H1 (cell line): ENCODE results near the gene ABCC4. TPM values are rescaled to one million over a fixed set of nuclear protein-coding genes. Genes with fewer than 3 reads are reported as not detected.

Experiments
- BRCA1 ChIP-seq: IDR thresholded peaks from 2 replicates; pipeline ENCODE4 v1.6.1; 2012; ENCODE audit warnings: low read depth, low read length, improper control_type of control experiment
- FOSL1 ChIP-seq: IDR thresholded peaks from 2 replicates; pipeline ENCODE4 v1.6.1; 2011; ENCODE audit warnings: mild to moderate bottlenecking, low read depth, low read length, moderate library complexity; ENCODE audit not compliant: insufficient read depth
- POU5F1 ChIP-seq: IDR thresholded peaks from 2 replicates; pipeline ENCODE4 v1.6.1; 2011; ENCODE audit warnings: low read depth, mild to moderate bottlenecking, low read length, moderate library complexity
- RAD21 ChIP-seq, 2 experiments: IDR thresholded peaks in 1 of 2; conservative IDR thresholded peaks in 1 of 2; 2 replicates each; pipeline ENCODE4 v1.6.1; 2011; ENCODE audit warnings: low read depth in 2 of 2, low read length in 2 of 2, improper control_type of control experiment in 1 of 2, inconsistent platforms in 1 of 2, mild to moderate bottlenecking in 1 of 2, moderate library complexity in 1 of 2
- SP2 ChIP-seq: IDR thresholded peaks from 2 replicates; pipeline ENCODE4 v1.6.1; 2012; ENCODE audit warnings: mild to moderate bottlenecking, low read length, inconsistent platforms
- TCF12 ChIP-seq: IDR thresholded peaks from 2 replicates; pipeline ENCODE4 v1.6.1; 2011; ENCODE audit warnings: low read depth, mild to moderate bottlenecking, low read length
- polyA plus RNA-seq, 7 experiments: library from polyadenylated mRNA; depleted of rRNA in 3 of 7; stranded (reverse) in 5 of 7; unstranded in 2 of 7; fragments of >200 nt in 5 of 7; fragments of 200-250 nt in 2 of 7; gene quantifications; 1 replicate in 5 of 7; 2 replicates in 1 of 7; 4 replicates in 1 of 7; pipeline versions ENCODE4 v1.2.1 to v1.2.3, GENCODE V29; 2011 to 2013; ENCODE audit warnings: missing spikeins in 2 of 7, mixed read lengths in 2 of 7
- total RNA-seq: library from RNA; stranded (reverse); fragmentation: NEBNext Ultra II Directional; extraction: Animal tissue kit (Norgen Biotek cat#: 25700); gene quantifications from 2 replicates; pipeline ENCODE4 v1.2.1, GENCODE V29; 2021
- TF ChIP-seq, protein P1 (sequence below): fragments of 300-600 bp; sonication (generic); IDR thresholded peaks from 2 replicates; pipeline ENCODE4 v1.7.1; 2012; ENCODE audit warnings: low read length, moderate library complexity, mild to moderate bottlenecking, inconsistent platforms; ENCODE audit not compliant: insufficient replicate concordance

The ABCC4 gene
- total and polyA plus RNA-seq, 2 of the 8 experiments (the other 6 are each of a cell fraction or from before 2014, with no cell fraction given) = 4.0 to 14.1 TPM

DNA sequence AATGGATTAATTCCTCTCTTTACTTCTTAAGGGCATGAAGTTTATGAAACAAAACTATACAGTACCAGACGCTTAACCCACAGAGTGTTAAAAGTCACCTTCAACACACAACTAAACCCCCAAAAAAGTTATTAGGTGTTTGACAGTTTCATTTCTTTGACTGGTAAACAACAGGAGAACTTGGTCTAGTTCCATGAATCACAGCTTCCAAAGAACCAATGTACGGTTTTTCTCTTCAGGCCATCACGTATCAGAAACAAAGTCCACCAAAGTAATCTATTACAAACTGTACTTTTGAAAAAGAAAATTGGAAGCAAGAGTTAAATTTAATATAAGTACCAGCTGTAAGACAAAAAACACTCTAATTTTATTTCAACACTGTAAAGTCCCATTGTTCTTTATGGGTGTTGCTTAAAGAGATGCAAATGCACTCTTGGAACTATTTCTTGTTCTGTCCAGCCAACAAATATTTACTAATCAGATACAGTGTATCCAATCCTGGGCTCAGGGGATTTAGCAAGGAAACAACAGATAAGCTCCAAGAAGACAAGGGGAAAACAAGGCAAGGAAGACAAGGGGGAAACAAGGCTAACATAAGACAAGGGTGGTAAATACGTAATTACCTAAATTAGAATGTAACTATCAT, 149.2 kb downstream of the ABCC4 start (continued):
- TF ChIP-seq, protein P1, sequence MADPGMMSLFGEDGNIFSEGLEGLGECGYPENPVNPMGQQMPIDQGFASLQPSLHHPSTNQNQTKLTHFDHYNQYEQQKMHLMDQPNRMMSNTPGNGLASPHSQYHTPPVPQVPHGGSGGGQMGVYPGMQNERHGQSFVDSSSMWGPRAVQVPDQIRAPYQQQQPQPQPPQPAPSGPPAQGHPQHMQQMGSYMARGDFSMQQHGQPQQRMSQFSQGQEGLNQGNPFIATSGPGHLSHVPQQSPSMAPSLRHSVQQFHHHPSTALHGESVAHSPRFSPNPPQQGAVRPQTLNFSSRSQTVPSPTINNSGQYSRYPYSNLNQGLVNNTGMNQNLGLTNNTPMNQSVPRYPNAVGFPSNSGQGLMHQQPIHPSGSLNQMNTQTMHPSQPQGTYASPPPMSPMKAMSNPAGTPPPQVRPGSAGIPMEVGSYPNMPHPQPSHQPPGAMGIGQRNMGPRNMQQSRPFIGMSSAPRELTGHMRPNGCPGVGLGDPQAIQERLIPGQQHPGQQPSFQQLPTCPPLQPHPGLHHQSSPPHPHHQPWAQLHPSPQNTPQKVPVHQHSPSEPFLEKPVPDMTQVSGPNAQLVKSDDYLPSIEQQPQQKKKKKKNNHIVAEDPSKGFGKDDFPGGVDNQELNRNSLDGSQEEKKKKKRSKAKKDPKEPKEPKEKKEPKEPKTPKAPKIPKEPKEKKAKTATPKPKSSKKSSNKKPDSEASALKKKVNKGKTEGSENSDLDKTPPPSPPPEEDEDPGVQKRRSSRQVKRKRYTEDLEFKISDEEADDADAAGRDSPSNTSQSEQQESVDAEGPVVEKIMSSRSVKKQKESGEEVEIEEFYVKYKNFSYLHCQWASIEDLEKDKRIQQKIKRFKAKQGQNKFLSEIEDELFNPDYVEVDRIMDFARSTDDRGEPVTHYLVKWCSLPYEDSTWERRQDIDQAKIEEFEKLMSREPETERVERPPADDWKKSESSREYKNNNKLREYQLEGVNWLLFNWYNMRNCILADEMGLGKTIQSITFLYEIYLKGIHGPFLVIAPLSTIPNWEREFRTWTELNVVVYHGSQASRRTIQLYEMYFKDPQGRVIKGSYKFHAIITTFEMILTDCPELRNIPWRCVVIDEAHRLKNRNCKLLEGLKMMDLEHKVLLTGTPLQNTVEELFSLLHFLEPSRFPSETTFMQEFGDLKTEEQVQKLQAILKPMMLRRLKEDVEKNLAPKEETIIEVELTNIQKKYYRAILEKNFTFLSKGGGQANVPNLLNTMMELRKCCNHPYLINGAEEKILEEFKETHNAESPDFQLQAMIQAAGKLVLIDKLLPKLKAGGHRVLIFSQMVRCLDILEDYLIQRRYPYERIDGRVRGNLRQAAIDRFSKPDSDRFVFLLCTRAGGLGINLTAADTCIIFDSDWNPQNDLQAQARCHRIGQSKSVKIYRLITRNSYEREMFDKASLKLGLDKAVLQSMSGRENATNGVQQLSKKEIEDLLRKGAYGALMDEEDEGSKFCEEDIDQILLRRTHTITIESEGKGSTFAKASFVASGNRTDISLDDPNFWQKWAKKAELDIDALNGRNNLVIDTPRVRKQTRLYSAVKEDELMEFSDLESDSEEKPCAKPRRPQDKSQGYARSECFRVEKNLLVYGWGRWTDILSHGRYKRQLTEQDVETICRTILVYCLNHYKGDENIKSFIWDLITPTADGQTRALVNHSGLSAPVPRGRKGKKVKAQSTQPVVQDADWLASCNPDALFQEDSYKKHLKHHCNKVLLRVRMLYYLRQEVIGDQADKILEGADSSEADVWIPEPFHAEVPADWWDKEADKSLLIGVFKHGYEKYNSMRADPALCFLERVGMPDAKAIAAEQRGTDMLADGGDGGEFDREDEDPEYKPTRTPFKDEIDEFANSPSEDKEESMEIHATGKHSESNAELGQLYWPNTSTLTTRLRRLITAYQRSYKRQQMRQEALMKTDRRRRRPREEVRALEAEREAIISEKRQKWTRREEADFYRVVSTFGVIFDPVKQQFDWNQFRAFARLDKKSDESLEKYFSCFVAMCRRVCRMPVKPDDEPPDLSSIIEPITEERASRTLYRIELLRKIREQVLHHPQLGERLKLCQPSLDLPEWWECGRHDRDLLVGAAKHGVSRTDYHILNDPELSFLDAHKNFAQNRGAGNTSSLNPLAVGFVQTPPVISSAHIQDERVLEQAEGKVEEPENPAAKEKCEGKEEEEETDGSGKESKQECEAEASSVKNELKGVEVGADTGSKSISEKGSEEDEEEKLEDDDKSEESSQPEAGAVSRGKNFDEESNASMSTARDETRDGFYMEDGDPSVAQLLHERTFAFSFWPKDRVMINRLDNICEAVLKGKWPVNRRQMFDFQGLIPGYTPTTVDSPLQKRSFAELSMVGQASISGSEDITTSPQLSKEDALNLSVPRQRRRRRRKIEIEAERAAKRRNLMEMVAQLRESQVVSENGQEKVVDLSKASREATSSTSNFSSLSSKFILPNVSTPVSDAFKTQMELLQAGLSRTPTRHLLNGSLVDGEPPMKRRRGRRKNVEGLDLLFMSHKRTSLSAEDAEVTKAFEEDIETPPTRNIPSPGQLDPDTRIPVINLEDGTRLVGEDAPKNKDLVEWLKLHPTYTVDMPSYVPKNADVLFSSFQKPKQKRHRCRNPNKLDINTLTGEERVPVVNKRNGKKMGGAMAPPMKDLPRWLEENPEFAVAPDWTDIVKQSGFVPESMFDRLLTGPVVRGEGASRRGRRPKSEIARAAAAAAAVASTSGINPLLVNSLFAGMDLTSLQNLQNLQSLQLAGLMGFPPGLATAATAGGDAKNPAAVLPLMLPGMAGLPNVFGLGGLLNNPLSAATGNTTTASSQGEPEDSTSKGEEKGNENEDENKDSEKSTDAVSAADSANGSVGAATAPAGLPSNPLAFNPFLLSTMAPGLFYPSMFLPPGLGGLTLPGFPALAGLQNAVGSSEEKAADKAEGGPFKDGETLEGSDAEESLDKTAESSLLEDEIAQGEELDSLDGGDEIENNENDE = no peak
- TF ChIP-seq POU5F1 = no peak
- TF ChIP-seq FOSL1 = no peak
- TF ChIP-seq TCF12 = no peak
- no peak for TF ChIP-seq SP2
- TF ChIP-seq BRCA1 = no peak
- no peak for TF ChIP-seq RAD21 (IDR thresholded peaks at IDR 0.05 in 1 of 2, conservative IDR thresholded peaks at IDR 0.05 in 1 of 2; ENCODE audit: low read depth in 2 of 2, low read length in 2 of 2)
